HG03460 (cell line): ENCODE measurements around the gene SHROOM2.
A peak's percentile ranks its signal among the peaks of the same experiment; 100 is the strongest.

Experiments
- ATAC-seq: cut with Tn5 transposase; IDR thresholded peaks from one replicate; pipeline ENCODE4 v1.9.1; 2021; ENCODE audit not compliant: unreplicated experiment

The SHROOM2 gene

GRCh38 chrX:9862525-9862924 lies 76.3 kb downstream of the SHROOM2 start:
- no peak for ATAC-seq

GRCh38 chrX:9862953-9863352 lies 76.7 kb downstream of the SHROOM2 start:
- no peak for ATAC-seq

GRCh38 chrX:9864011-9864410 lies 77.8 kb downstream of the SHROOM2 start:
- no peak for ATAC-seq

- no peak for ATAC-seq
Measured at GRCh38 chrX:9865804-9866472, 79.7 kb downstream of the SHROOM2 start.

- no peak for ATAC-seq
Measured at GRCh38 chrX:9866633-9867032, 80.4 kb downstream of the SHROOM2 start.

GRCh38 chrX:9867226-9867625 lies 81.0 kb downstream of the SHROOM2 start:
- no peak for ATAC-seq

- ATAC-seq, result no peak
Measured at GRCh38 chrX:9867753-9868152, 81.5 kb downstream of the SHROOM2 start.

- no peak for ATAC-seq
Measured at GRCh38 chrX:9871701-9872268, 85.6 kb downstream of the SHROOM2 start.

GRCh38 chrX:9873360-9873759 lies 87.1 kb downstream of the SHROOM2 start:
- ATAC-seq, result no peak

- ATAC-seq, result peak; percentile 68
Measured at GRCh38 chrX:9873952-9874351, 87.7 kb downstream of the SHROOM2 start.

- no peak for ATAC-seq
Measured at GRCh38 chrX:9874483-9874882, 88.3 kb downstream of the SHROOM2 start.

- ATAC-seq, result no peak
Measured at GRCh38 chrX:9875801-9876200, 89.6 kb downstream of the SHROOM2 start.

GRCh38 chrX:9876201-9876600 lies 90.0 kb downstream of the SHROOM2 start:
- ATAC-seq, result no peak

GRCh38 chrX:9878146-9878820 lies 92.1 kb downstream of the SHROOM2 start:
- ATAC-seq, result no peak

- no peak for ATAC-seq
Measured at GRCh38 chrX:9880237-9880636, 94.0 kb downstream of the SHROOM2 start.

- no peak for ATAC-seq
Measured at GRCh38 chrX:9880870-9881269, 94.6 kb downstream of the SHROOM2 start.

- no peak for ATAC-seq
Measured at GRCh38 chrX:9882669-9883446, 96.6 kb downstream of the SHROOM2 start.

GRCh38 chrX:9884031-9884779 lies 98.0 kb downstream of the SHROOM2 start:
- no peak for ATAC-seq

GRCh38 chrX:9885150-9885549 lies 98.9 kb downstream of the SHROOM2 start:
- no peak for ATAC-seq

GRCh38 chrX:9887659-9888297 lies 101.5 kb downstream of the SHROOM2 start:
- ATAC-seq, result no peak
